NT2/D1 (cell line): ENCODE results near the gene SH3BP5.
A peak's percentile ranks its signal among the peaks of the same experiment; 100 is the strongest.

Experiments
- DNase-seq: peaks from one replicate; pipeline ENCODE4 v3.0.0-alpha.2; 2011; ENCODE audit warnings: low read depth, low spot score
- H3K27me3 ChIP-seq: 2 replicates; pipeline ENCODE4 v1.6.0; 2011; ENCODE audit warnings: mild to moderate bottlenecking; ENCODE audit not compliant: insufficient read length, insufficient read depth
- H3K36me3 ChIP-seq: 2 replicates; pipeline ENCODE4 v1.6.1; 2011; ENCODE audit warnings: mild to moderate bottlenecking, low read length, mixed read lengths; ENCODE audit not compliant: insufficient read depth, insufficient read length
- H3K4me1 ChIP-seq: 2 replicates; pipeline ENCODE4 v1.5.1; 2011; ENCODE audit not compliant: insufficient read depth, insufficient read length
- H3K4me3 ChIP-seq: 2 replicates; pipeline ENCODE4 v1.5.1; 2011; ENCODE audit warnings: low read depth; ENCODE audit not compliant: insufficient read length
- H3K9ac ChIP-seq: 2 replicates; pipeline ENCODE4 v1.6.0; 2011; ENCODE audit warnings: low read depth; ENCODE audit not compliant: insufficient read length
- H3K9me3 ChIP-seq: 2 replicates; pipeline ENCODE4 v1.5.1; 2011; ENCODE audit warnings: mild to moderate bottlenecking, low read length; ENCODE audit not compliant: insufficient read depth
- SUZ12 ChIP-seq: IDR thresholded peaks from 2 replicates; pipeline ENCODE4 v1.6.1; 2011; ENCODE audit not compliant: insufficient read length, insufficient read depth; ENCODE audit errors: extremely low read depth
- YY1 ChIP-seq: IDR thresholded peaks from 2 replicates; pipeline ENCODE4 v1.6.1; 2011; ENCODE audit not compliant: insufficient read length, insufficient read depth
- ZNF274 ChIP-seq: IDR thresholded peaks from 2 replicates; pipeline ENCODE4 v1.6.1; 2011; ENCODE audit warnings: mild to moderate bottlenecking, low read depth, low read length

Gene SH3BP5

DNA sequence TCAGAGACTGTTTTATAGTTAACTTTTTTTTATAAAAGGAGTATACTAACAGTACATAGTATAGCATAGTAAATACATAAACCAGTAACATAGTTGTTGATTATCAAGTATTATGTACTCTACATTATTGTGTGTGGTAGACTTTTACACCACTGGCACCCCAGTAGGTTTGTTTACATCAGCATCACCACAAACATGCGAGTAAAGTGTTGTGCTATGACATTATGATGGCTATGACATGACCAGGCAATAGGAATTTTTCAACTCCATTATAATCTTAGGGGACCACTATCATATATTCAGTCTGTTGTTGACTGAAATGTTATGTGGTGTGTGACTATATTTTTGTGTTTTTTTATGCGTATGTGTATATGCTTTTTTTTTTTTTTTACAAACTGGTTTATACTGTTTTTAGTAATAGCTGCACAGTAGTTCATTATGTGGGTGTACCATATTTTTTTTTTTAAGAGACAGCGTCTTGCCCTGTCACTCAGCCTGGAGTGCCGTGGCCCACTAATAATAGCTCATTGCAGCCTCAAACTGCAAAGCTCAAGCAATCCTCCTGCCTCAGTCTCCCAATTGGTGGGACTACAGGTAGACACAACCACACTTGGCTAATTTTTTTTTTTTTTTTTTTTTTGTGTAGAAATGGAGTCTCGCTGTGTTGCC lies 124.4 kb downstream of the SH3BP5 start:
- Histone ChIP-seq H3K4me3 (no peak overlapping the region), H3K4me1 (no peaks in the 10 kb centered on the region), H3K9me3 (no peaks in the 10 kb centered on the region), H3K27me3 (no peaks in the 10 kb centered on the region), H3K36me3 (peaks cover 41% of the 10 kb centered on the region), H3K9ac (no peak overlapping the region)
- TF ChIP-seq YY1 (no peak), ZNF274 (no peak), SUZ12 (no peak)
- DNase-seq, result no peak

DNA sequence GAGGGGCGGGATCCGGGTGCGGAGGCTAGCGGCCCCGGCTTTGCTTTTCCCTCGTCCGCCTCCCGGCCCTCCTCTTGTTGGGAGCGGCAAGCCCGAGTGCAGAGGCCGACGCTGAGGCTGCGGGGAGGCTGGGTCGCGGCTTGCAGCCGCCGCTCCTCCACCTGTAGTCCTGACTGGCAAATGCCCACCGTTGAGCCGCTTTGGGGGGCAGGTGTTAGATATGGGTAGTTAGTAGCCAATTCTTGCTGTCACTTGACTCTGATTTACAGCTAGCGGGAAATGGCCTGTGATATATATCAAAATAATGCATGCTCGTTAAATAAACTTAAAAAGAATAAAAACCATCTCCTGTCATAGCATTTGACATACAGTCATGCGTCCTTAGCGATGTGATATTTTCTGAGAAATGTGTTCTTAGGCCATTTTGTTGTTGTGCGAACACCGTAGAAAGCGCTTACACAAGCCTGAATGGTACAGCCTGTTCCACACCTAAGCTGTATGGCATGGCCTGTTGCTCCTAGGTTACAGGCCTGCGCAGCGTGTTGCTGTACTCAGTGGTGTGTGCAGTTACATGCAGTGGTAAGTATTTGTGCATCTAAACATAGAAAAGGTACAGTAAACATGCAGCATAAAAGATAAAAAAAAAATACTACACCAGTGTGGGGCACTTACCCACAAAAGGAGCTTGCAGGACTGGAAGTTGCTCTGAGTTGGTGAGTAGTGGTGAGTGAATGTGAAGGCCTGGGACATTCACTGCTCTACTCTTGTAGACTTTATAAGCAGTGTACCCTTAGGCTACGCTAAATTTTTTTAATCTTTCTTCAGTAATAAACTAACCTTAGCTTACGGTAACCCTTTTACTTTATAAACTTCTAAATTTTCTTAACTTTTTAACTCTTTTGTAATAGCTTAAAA lies 125.5 kb downstream of the SH3BP5 start:
- Histone ChIP-seq H3K9ac (peak overlapping the region; percentile 96), H3K27me3 (no peaks in the 10 kb centered on the region), H3K36me3 (peaks cover 31% of the 10 kb centered on the region), H3K4me1 (no peaks in the 10 kb centered on the region), H3K9me3 (no peaks in the 10 kb centered on the region), H3K4me3 (peak overlapping the region; percentile 92)
- DNase-seq, result peak; percentile 36
- TF ChIP-seq ZNF274 (no peak), SUZ12 (no peak), YY1 (no peak)

DNA sequence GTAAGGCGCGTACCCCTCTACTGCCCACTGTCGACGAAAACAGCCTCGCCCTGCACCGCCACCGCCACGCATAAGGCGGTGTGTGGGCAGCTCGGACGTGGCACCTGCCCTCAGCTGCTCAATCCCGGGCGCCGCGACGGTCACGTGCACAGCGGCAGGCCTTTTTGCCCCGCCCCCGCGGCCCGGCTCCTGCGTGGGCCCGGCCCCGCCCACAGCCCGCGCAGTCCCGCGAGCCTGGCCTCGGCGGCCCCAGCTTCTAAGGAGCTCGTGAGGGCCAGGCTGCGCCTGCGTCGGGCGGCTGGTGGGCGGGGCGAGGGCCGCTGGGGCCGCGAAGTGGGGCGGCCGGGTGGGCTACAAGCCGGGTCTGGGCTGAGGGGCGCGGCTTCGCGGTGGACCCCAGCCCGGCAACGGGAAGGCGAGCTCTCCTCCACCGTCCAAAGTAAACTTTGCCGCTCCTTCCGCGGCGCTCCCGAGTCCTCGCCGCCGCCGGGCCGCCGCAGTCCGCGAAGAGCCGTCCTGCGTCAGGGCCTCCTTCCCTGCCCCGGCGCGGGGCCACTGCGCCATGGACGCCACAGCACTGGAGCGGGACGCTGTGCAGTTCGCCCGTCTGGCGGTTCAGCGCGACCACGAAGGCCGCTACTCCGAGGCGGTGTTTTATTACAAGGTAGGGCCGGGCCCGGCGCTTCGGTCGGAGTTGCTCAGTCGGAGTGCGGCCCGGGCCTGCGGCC lies 126.3 kb downstream of the SH3BP5 start, which contains the start of gene CAPN7:
CAPN7 (plus strand) TSS at position 313 of the 728 bp plus-strand sequence; CDS start at position 563, 250 bp downstream.
- Histone ChIP-seq H3K36me3 (peaks cover 24% of the 10 kb centered on the region), H3K9me3 (no peaks in the 10 kb centered on the region), H3K9ac (peak within 1 kb of the TSS; percentile 96), H3K27me3 (no peaks in the 10 kb centered on the region), H3K4me3 (peak within 1 kb of the TSS; percentile 92), H3K4me1 (no peaks in the 10 kb centered on the region)
- TF ChIP-seq ZNF274, result no peak
- TF ChIP-seq SUZ12, result no peak
- no peak for TF ChIP-seq YY1
- DNase-seq, result peak; percentile 57

GRCh38 chr3:15205482-15205933 lies 126.9 kb downstream of the SH3BP5 start:
- Histone ChIP-seq H3K9ac (peak overlapping the region; percentile 84), H3K4me1 (no peaks in the 10 kb centered on the region), H3K36me3 (peaks cover 19% of the 10 kb centered on the region), H3K4me3 (peak overlapping the region; percentile 92), H3K9me3 (no peaks in the 10 kb centered on the region), H3K27me3 (no peaks in the 10 kb centered on the region)
- TF ChIP-seq ZNF274 (no peak), SUZ12 (no peak), YY1 (no peak)
- DNase-seq, result no peak
